ENCODE results near the gene PPP1R12B.
"Not testable (repeated sequence)": the region's sequence is repeated elsewhere in the genome, so short reads cannot be mapped to it uniquely, and the experiment has no call there.

PPP1R12B gene

DNA sequence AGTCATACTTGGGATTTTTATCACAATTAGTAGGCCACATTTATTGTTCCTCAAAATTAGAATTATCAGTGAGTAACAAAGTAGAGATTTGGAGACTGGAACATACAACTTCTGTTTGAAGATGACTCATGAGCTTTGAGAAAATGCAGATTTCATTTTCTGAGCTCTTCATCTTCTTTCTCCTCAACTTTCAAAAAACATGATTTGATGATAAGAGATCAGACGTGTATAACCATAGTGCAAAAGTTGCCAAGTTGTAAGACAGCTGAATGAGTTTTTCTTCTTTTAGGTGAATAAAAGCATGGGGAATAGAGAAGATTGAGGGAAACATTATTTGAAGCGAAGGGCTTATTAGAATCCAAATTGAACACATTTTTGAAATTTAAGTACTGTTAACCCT lies 58.4 kb downstream of the PPP1R12B start:
- peaks cover 11% of the 10 kb centered on the region for H3K4me1 ChIP-seq (ENCODE audit: control insufficient read depth, insufficient read depth, low read length, poor library complexity, severe bottlenecking)
- H3K4me3 ChIP-seq (ENCODE audit: extremely low read depth, insufficient read depth, low read length, poor library complexity, severe bottlenecking); H3K36me3 ChIP-seq (ENCODE audit: control insufficient read depth, insufficient read depth, low read length); H3K9me3 ChIP-seq (ENCODE audit: control insufficient read depth, low read length); H3K27ac ChIP-seq (ENCODE audit: low read depth, low read length, severe bottlenecking): not testable (repeated sequence)
- WGBS, 2 experiments (ENCODE audit: insufficient coverage in 2 of 2) = 100% methylated on average over 1 of the region's 2 CpGs

DNA sequence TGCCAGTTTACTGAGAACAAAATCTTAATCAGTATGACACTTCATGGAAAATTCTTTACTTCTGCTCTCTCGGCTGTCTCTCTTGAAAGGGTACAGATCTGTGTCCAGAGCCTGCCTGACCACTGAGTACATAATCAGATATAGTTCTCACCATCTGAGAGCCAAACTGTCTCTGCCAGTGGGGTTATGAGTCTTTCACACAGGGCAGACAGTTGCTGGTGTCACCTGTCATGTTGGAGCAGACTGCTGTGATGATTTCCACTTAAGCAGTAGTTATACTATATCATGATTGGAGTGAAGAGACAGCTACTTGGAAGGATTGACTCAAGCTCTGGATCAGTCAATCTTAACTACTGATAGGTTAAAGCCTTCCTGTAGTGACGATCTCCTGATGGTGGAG lies 58.9 kb downstream of the PPP1R12B start:
- WGBS, 2 experiments (ENCODE audit: insufficient coverage in 2 of 2) = no CpG with 5 or more reads among the region's 2 CpGs
- H3K27ac ChIP-seq (ENCODE audit: low read depth, low read length, severe bottlenecking) = not testable (repeated sequence)

DNA sequence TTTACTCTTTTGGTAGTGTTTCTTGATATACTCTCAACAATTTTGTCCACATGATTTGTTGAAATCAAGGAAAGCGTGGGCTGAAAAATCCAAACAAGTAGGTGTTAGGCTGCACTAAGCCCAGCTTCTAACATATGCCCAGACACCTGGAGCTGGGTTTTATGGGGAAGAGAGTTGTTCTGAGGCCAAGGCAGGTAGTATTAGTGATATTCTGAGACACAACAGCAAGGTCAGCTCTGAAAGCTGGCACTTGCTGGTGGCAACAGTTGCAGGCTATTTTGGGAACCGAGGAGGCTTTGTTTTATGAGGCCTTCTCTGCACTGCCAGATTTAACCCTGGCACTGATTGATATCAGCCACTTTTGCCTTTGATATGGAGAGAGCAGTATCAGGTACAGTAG lies 61.8 kb downstream of the PPP1R12B start:
- H3K4me1 ChIP-seq (ENCODE audit: control insufficient read depth, insufficient read depth, low read length, poor library complexity, severe bottlenecking) = peaks cover 11% of the 10 kb centered on the region
- no CpG with 5 or more reads among the region's 2 CpGs for WGBS, 2 experiments (ENCODE audit: insufficient coverage in 2 of 2)
- not testable (repeated sequence) for H3K27ac ChIP-seq (ENCODE audit: low read depth, low read length, severe bottlenecking); H3K36me3 ChIP-seq (ENCODE audit: control insufficient read depth, insufficient read depth, low read length); H3K9me3 ChIP-seq (ENCODE audit: control insufficient read depth, low read length); H3K4me3 ChIP-seq (ENCODE audit: extremely low read depth, insufficient read depth, low read length, poor library complexity, severe bottlenecking)

More for the DNA sequence above, 58.9 kb downstream of the PPP1R12B start:
- H3K4me3 ChIP-seq (ENCODE audit: extremely low read depth, insufficient read depth, low read length, poor library complexity, severe bottlenecking); H3K36me3 ChIP-seq (ENCODE audit: control insufficient read depth, insufficient read depth, low read length); H3K9me3 ChIP-seq (ENCODE audit: control insufficient read depth, low read length): not testable (repeated sequence)
- peaks cover 11% of the 10 kb centered on the region for H3K4me1 ChIP-seq (ENCODE audit: control insufficient read depth, insufficient read depth, low read length, poor library complexity, severe bottlenecking)

DNA sequence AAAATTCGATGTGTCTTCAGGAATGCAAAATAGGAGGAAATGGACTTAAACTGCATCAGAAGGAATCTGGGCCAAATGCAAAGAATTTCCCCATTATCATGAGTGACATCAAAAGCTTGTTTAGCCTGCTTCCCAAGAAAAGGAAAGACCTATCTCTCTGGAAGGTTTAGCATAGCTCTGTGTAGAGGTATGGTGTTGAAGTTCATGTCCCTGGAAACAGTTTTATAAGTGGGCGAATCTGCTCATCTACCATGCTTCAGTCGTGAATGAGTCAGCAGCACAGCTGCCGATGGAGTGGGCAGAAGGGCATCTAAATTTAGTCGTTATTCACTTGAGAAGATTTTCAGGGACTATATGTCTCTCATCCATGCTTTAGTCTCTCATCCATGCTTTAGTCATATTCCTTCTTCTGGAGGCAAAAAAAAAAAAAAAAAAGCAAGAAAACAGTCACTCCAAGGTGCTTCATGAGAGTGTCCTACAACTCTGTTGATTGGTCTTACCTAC lies 62.4 kb downstream of the PPP1R12B start:
- H3K27ac ChIP-seq (ENCODE audit: low read depth, low read length, severe bottlenecking); H3K4me3 ChIP-seq (ENCODE audit: extremely low read depth, insufficient read depth, low read length, poor library complexity, severe bottlenecking); H3K36me3 ChIP-seq (ENCODE audit: control insufficient read depth, insufficient read depth, low read length); H3K9me3 ChIP-seq (ENCODE audit: control insufficient read depth, low read length): not testable (repeated sequence)
- peaks cover 11% of the 10 kb centered on the region for H3K4me1 ChIP-seq (ENCODE audit: control insufficient read depth, insufficient read depth, low read length, poor library complexity, severe bottlenecking)
- WGBS, 2 experiments (ENCODE audit: insufficient coverage in 2 of 2) = 40 to 69% methylated on average over 1 to 4 of the region's 5 CpGs

DNA sequence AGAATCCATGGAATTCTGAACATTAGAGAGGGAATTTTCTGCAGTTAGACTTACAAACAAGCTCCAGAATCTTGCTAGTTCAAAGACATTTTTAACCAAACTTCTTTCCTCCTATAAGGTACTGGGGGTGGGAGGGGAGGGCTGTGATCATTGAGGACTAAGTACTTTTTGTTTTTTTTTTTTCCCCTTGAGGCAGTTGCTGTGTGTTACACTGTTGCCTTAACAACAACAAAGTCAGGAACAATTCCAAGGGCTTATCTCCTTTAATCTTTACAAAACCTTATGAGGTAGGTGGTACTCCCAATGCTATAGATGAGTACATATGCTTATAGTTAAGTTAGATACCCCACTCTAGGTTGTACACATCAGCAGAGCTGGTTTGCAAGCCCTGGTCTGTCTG lies 62.9 kb downstream of the PPP1R12B start:
- Histone ChIP-seq H3K4me1 (ENCODE audit: control insufficient read depth, insufficient read depth, low read length, poor library complexity, severe bottlenecking) (peaks cover 11% of the 10 kb centered on the region), H3K27ac (ENCODE audit: low read depth, low read length, severe bottlenecking) (no peak overlapping the region)

DNA sequence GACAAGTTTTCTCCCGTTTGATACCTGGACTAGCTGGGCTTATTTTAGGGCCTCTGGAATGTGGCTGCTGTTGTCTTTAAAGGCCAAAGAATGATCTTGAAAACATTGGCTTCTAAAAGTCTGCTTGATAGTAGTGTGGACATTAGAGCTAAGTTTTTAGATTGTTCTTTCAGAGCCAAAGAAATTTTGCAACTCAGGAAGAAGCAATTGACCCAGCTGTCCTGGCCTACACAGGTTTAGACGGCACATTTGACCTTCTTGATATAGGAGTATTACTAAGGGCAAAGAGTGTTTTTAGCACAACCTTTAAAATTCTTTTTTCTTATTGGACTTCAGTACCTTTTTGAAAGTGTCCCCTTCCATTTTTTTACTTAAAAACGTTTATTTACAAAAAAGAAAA lies 63.9 kb downstream of the PPP1R12B start:
- H3K4me3 ChIP-seq (ENCODE audit: extremely low read depth, insufficient read depth, low read length, poor library complexity, severe bottlenecking); H3K36me3 ChIP-seq (ENCODE audit: control insufficient read depth, insufficient read depth, low read length); H3K9me3 ChIP-seq (ENCODE audit: control insufficient read depth, low read length); H3K27ac ChIP-seq (ENCODE audit: low read depth, low read length, severe bottlenecking): not testable (repeated sequence)
- WGBS, 2 experiments (ENCODE audit: insufficient coverage in 2 of 2) = 81 to 100% methylated on average over 1 of the region's 3 CpGs
- peaks cover 11% of the 10 kb centered on the region for H3K4me1 ChIP-seq (ENCODE audit: control insufficient read depth, insufficient read depth, low read length, poor library complexity, severe bottlenecking)

More for the DNA sequence above, 62.9 kb downstream of the PPP1R12B start:
- H3K9me3 ChIP-seq (ENCODE audit: control insufficient read depth, low read length) = no peaks in the 10 kb centered on the region
- H3K36me3 ChIP-seq (ENCODE audit: control insufficient read depth, insufficient read depth, low read length) = no peaks in the 10 kb centered on the region
- H3K4me3 ChIP-seq (ENCODE audit: extremely low read depth, insufficient read depth, low read length, poor library complexity, severe bottlenecking) = no peak overlapping the region

DNA sequence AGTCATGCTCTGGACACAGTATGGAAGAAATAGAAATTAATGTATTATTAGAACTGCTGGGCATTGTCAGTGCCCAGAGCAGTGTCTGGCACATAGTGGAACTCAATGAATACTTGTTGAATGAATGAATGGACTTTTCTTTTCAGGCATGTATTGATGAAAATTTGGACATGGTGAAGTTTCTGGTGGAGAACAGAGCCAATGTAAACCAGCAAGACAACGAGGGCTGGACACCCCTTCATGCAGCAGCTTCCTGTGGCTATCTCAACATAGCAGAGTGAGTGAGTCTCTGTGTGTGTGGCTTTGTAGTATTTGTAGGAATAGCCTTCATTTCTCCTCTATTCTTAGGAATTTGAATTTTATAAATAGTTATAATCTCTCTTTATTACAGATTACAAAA lies 68.1 kb downstream of the PPP1R12B start:
- 100% methylated on average over 1 of the region's 1 CpG; no CpG with 5 or more reads in 1 of the 2 experiments for WGBS, 2 experiments (ENCODE audit: insufficient coverage in 2 of 2)
- no peak overlapping the region for H3K4me3 ChIP-seq (ENCODE audit: extremely low read depth, insufficient read depth, low read length, poor library complexity, severe bottlenecking)
- peaks cover 1% of the 10 kb centered on the region for H3K4me1 ChIP-seq (ENCODE audit: control insufficient read depth, insufficient read depth, low read length, poor library complexity, severe bottlenecking)
- no peaks in the 10 kb centered on the region for H3K36me3 ChIP-seq (ENCODE audit: control insufficient read depth, insufficient read depth, low read length)
- H3K9me3 ChIP-seq (ENCODE audit: control insufficient read depth, low read length) = no peaks in the 10 kb centered on the region
- no peak overlapping the region for H3K27ac ChIP-seq (ENCODE audit: low read depth, low read length, severe bottlenecking)

DNA sequence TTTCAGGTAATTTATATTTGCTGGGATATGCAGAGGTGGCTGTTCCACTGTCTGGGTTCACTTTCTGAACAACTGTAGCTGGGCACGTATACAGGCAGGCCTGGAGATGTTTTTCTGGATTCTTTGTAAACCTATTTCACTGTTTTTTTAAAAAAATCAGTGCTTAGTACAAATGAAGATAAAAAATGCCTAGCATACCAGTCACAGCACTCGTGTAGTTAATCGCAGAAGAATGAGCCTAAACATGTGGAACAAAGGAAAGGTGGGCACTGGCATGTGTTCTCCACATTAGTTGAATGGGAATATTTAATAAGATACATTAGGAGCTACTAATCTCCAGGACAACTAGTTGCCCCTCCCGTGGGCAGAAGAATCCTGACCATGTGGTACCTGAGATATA lies 68.6 kb downstream of the PPP1R12B start:
- H3K9me3 ChIP-seq (ENCODE audit: control insufficient read depth, low read length); H3K27ac ChIP-seq (ENCODE audit: low read depth, low read length, severe bottlenecking); H3K4me1 ChIP-seq (ENCODE audit: control insufficient read depth, insufficient read depth, low read length, poor library complexity, severe bottlenecking); H3K4me3 ChIP-seq (ENCODE audit: extremely low read depth, insufficient read depth, low read length, poor library complexity, severe bottlenecking); H3K36me3 ChIP-seq (ENCODE audit: control insufficient read depth, insufficient read depth, low read length): not testable (repeated sequence)
- no CpG with 5 or more reads among the region's 4 CpGs for WGBS, 2 experiments (ENCODE audit: insufficient coverage in 2 of 2)

DNA sequence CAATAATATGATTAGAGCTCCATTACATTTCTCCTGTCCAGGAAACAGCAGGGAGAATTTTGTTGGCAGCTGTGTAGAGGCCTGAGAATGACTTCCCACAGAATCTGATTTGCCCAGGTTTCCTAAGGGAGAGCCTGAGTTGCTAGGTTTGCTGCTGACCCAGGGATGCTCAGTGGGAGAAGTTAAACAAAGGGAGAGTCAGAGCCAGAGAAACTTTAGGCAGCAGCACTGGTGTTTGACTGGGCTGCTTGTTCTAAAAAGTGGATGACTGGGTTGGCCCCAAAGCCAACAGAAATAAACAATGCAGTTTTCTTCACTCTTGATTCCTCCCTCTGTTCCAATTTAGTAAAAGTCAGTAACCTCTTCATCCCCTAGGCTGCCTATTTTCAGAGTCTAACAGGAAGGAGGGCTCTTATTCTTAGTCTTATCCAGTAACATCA lies 69.3 kb downstream of the PPP1R12B start:
- not testable (repeated sequence) for H3K36me3 ChIP-seq (ENCODE audit: control insufficient read depth, insufficient read depth, low read length); H3K4me1 ChIP-seq (ENCODE audit: control insufficient read depth, insufficient read depth, low read length, poor library complexity, severe bottlenecking); H3K27ac ChIP-seq (ENCODE audit: low read depth, low read length, severe bottlenecking); H3K4me3 ChIP-seq (ENCODE audit: extremely low read depth, insufficient read depth, low read length, poor library complexity, severe bottlenecking); H3K9me3 ChIP-seq (ENCODE audit: control insufficient read depth, low read length)

DNA sequence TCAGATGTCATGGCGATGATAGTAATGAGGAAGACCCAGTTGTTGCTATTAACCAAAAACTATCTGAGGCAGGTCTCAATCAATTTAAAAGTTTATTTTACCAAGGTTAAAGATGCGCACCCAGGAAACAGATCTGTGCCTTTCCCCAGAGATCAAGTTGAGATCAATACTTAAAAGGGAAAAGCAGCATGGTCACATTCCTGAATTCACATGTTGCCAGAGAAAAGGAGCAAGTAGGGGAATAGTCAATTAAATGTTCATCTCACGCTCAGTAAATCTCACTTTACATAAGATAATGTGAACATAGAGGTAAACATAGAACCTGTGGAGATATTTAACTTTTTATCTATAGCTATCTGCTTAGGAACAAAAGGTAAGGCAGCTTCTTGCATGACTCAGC lies 71.2 kb downstream of the PPP1R12B start:
- H3K9me3 ChIP-seq (ENCODE audit: control insufficient read depth, low read length); H3K36me3 ChIP-seq (ENCODE audit: control insufficient read depth, insufficient read depth, low read length); H3K27ac ChIP-seq (ENCODE audit: low read depth, low read length, severe bottlenecking); H3K4me3 ChIP-seq (ENCODE audit: extremely low read depth, insufficient read depth, low read length, poor library complexity, severe bottlenecking); H3K4me1 ChIP-seq (ENCODE audit: control insufficient read depth, insufficient read depth, low read length, poor library complexity, severe bottlenecking): not testable (repeated sequence)
- WGBS, 2 experiments (ENCODE audit: insufficient coverage in 2 of 2) = 93% methylated on average over 2 of the region's 3 CpGs; no CpG with 5 or more reads in 1 of the 2 experiments

DNA sequence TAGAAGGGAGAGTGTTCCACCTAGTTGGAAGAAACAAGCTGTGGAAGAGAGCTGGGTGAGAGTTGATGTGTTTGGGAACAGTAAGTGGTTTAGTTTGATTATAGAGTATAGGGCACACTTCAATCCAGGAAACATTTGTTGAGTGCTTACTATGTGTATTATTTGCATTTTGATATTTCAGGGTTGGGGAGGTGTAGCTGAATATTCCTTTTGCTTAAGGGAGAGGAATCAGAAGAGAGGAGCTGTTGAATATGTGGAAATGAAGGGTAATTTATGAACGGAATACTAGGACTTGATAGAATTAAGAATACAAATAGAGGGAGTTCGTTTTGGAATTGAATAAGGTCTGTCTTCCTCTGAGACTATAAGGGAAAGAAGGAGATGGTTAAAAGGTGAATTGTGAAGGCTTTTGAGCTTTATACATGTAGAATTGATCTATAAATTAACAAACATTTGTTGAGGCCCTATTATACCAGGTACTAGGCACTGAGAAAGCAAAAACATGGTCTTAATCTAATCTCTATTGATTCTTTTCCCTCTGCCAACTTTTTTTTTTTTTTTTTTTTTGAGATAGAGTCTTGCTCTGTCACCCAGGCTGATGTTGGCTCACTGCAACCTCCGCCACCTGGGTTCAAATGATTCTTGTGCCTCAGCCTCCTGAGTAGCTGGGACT lies 72.1 kb downstream of the PPP1R12B start:
- H3K9me3 ChIP-seq (ENCODE audit: control insufficient read depth, low read length); H3K36me3 ChIP-seq (ENCODE audit: control insufficient read depth, insufficient read depth, low read length); H3K4me1 ChIP-seq (ENCODE audit: control insufficient read depth, insufficient read depth, low read length, poor library complexity, severe bottlenecking); H3K4me3 ChIP-seq (ENCODE audit: extremely low read depth, insufficient read depth, low read length, poor library complexity, severe bottlenecking); H3K27ac ChIP-seq (ENCODE audit: low read depth, low read length, severe bottlenecking): not testable (repeated sequence)
- 82 to 90% methylated on average over 2 to 3 of the region's 3 CpGs for WGBS, 2 experiments (ENCODE audit: insufficient coverage in 2 of 2)

All from mesodermal cell (in vitro differentiated cells).